Bronchial epithelial cell (primary cell): ENCODE data around the gene DEFB129. TPM values are rescaled to one million over a fixed set of nuclear protein-coding genes. Genes with fewer than 3 reads are reported as not detected.
"Not testable (repeated sequence)": the region's sequence is repeated elsewhere in the genome, so short reads cannot be mapped to it uniquely, and the experiment has no call there.

ENCODE experiments used
- DNase-seq: peaks from one replicate; pipeline ENCODE4 v3.0.0-alpha.2; 2010; ENCODE audit warnings: low read depth
- FAIRE-seq: peaks from 2 replicates; lab custom pipeline; 2011; peaks lifted over from hg19 to GRCh38; lab: Jason Lieb, UNC
- H3K27me3 ChIP-seq: 2 replicates; pipeline ENCODE4 v1.5.1; 2011; ENCODE audit warnings: low read length; ENCODE audit not compliant: control insufficient read depth, insufficient read depth
- H3K36me3 ChIP-seq: 2 replicates; pipeline ENCODE4 v1.5.1; 2011; ENCODE audit warnings: low read length; ENCODE audit not compliant: control insufficient read depth, insufficient read depth
- H3K4me3 ChIP-seq: 2 replicates; pipeline ENCODE4 v1.5.1; 2011; ENCODE audit warnings: mild to moderate bottlenecking, low read depth, low read length, control low read depth
- total RNA-seq: library from RNA; depleted of rRNA; stranded (reverse); fragments of >200 nt; gene quantifications from 2 replicates; pipeline ENCODE4 v1.2.1, GENCODE V29; 2014
- TF ChIP-seq, protein P1 (sequence below): IDR thresholded peaks from 2 replicates; pipeline ENCODE4 v1.5.1; 2011; ENCODE audit warnings: mild to moderate bottlenecking, moderate library complexity, low read length, control low read depth, inconsistent platforms; ENCODE audit not compliant: insufficient read depth, severe bottlenecking

DEFB129 gene
- total RNA-seq, 1 donor from 2014 or later: not detected

DNA sequence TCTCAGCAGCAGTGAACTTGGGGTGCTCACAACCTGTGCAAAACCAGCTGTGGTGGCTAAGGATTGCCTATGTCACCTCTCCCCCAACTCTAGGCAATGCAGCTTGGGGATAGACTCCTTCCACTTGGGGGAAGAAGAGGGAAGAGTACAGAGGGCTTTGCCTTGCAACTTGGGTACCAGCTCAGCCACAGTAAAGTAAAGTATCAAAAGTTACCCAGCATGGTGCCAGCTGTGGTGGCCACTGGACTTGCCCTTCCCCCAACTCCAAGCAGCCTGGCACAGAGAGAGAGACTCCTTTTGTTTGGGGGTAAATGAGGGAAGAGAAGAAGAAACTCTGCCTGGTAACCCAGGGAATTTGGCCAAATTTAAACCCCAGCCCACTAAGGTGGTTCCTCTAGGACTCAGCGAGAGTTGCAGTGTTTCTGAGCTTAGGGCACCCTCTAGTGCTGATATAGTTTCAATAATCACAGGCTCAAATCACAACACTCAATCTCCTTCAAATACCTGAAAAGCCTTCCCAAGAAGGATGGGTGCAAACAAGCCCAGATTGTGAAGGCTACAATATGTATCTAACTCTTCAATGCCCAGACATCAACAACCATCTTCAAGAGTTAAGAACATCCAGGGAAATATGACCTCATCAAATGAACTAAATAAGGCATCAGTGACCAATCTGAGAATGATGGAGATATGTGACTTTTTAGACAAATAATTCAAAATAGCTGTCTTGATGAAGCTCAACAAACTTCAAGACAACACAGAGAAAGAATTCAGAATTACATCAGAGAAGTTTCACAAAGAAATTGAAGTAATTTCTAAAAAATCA lies 7.6 kb upstream of the DEFB129 start:
- Histone ChIP-seq H3K27me3 (no peaks in the 10 kb centered on the region), H3K36me3 (no peaks in the 10 kb centered on the region), H3K4me3 (no peak overlapping the region)
- FAIRE-seq: no peak
- peak; percentile 32 for DNase-seq
- TF ChIP-seq, protein P1, sequence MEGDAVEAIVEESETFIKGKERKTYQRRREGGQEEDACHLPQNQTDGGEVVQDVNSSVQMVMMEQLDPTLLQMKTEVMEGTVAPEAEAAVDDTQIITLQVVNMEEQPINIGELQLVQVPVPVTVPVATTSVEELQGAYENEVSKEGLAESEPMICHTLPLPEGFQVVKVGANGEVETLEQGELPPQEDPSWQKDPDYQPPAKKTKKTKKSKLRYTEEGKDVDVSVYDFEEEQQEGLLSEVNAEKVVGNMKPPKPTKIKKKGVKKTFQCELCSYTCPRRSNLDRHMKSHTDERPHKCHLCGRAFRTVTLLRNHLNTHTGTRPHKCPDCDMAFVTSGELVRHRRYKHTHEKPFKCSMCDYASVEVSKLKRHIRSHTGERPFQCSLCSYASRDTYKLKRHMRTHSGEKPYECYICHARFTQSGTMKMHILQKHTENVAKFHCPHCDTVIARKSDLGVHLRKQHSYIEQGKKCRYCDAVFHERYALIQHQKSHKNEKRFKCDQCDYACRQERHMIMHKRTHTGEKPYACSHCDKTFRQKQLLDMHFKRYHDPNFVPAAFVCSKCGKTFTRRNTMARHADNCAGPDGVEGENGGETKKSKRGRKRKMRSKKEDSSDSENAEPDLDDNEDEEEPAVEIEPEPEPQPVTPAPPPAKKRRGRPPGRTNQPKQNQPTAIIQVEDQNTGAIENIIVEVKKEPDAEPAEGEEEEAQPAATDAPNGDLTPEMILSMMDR: peak; percentile 54

GRCh38 chr20:221258-221830 lies 5.7 kb upstream of the DEFB129 start:
- DNase-seq (no peak), FAIRE-seq (no peak)
- no peaks in the 10 kb centered on the region for H3K27me3 ChIP-seq
- TF ChIP-seq, protein P1: no peak
- H3K36me3 ChIP-seq: no peaks in the 10 kb centered on the region
- no peak overlapping the region for H3K4me3 ChIP-seq

- H3K36me3 ChIP-seq, H3K4me3 ChIP-seq, H3K27me3 ChIP-seq, FAIRE-seq, DNase-seq: not testable (repeated sequence)
Observed at GRCh38 chr20:225879-226278, 1.2 kb upstream of the DEFB129 start.

GRCh38 chr20:227439-228105 lies 514 bp downstream of the DEFB129 start:
- TF ChIP-seq, protein P1: no peak
- FAIRE-seq (no peak), DNase-seq (no peak)
- H3K36me3 ChIP-seq: no peaks in the 10 kb centered on the region
- H3K27me3 ChIP-seq: no peaks in the 10 kb centered on the region
- no peak overlapping the region for H3K4me3 ChIP-seq

DNA sequence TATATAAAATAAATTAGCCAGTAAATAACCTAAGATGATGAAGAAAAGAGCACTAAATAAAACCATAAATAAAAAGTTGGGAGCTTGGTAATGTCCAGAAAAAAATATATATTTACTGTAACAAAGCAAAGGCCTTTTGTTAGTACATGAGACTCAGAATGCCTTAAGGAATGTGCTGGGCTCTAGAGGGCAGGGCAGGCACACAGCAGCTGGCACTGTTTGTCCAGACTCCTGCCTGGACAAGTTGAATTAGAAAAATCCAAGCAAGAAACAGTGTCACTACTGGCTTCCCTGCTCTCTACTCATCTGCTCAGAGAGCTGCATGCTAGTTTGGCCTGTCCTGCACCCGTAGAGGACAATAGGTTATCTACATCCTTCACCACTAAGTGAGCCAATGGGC lies 8.8 kb downstream of the DEFB129 start:
- Histone ChIP-seq H3K36me3 (no peaks in the 10 kb centered on the region), H3K4me3 (no peak overlapping the region), H3K27me3 (no peaks in the 10 kb centered on the region)
- TF ChIP-seq, protein P1: peak; percentile 51
- DNase-seq: peak; percentile 63
- no peak for FAIRE-seq

DNA sequence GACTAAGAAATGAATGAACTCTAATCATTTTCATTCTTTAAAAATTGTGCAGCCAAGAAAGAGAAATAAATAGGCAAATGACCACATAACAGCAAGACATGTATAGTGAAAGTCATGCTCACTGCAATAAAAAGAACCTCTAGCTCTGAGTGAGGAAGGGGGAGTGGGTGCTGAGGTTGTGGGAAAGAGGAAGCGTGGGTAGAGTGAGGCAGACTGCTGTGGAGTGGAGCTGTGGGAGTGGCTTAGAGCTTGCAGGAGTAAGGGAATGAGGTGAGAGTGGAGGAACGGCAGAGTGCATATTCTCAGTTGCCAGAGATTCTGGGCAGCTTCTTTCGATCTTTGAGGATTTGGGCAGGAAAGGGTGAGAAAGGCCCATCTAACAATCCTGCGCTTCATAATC lies 10.4 kb downstream of the DEFB129 start:
- TF ChIP-seq, protein P1: no peak
- Histone ChIP-seq H3K27me3 (no peaks in the 10 kb centered on the region), H3K36me3 (no peaks in the 10 kb centered on the region), H3K4me3 (no peak overlapping the region)
- FAIRE-seq (no peak), DNase-seq (no peak)
